ENCODE data around the gene DPP4.
"Not testable (repeated sequence)": the region's sequence is repeated elsewhere in the genome, so short reads cannot be mapped to it uniquely, and the experiment has no call there.

The DPP4 gene

GRCh38 chr2:162056796-162057399 lies 17.1 kb downstream of the DPP4 start:
- FAIRE-seq, result no peak
- TF ChIP-seq POLR2A (IDR thresholded peaks at IDR 0.05; ENCODE audit: low read depth, low read length), result no peak
- no peak for DNase-seq (ENCODE audit: insufficient read length, low spot score)

- DNase-seq (ENCODE audit: insufficient read length, low spot score), result no peak
- no peak for TF ChIP-seq POLR2A (IDR thresholded peaks at IDR 0.05; ENCODE audit: low read depth, low read length)
- no peak for FAIRE-seq
Measured at GRCh38 chr2:162053808-162054155, 20.2 kb downstream of the DPP4 start.

GRCh38 chr2:162053066-162053807 lies 20.8 kb downstream of the DPP4 start:
- no peak for TF ChIP-seq POLR2A (IDR thresholded peaks at IDR 0.05; ENCODE audit: low read depth, low read length)
- FAIRE-seq (no peak), DNase-seq (ENCODE audit: insufficient read length, low spot score) (no peak)

GRCh38 chr2:162050513-162050961 lies 23.5 kb downstream of the DPP4 start:
- DNase-seq (ENCODE audit: insufficient read length, low spot score), result no peak
- no peak for TF ChIP-seq POLR2A (IDR thresholded peaks at IDR 0.05; ENCODE audit: low read depth, low read length)
- no peak for FAIRE-seq

- not testable (repeated sequence) for FAIRE-seq; DNase-seq (ENCODE audit: insufficient read length, low spot score)
Measured at GRCh38 chr2:162049089-162049488, 24.9 kb downstream of the DPP4 start.

GRCh38 chr2:162044586-162044985 lies 29.4 kb downstream of the DPP4 start:
- FAIRE-seq, result no peak
- TF ChIP-seq POLR2A (IDR thresholded peaks at IDR 0.05; ENCODE audit: low read depth, low read length), result no peak
- no peak for DNase-seq (ENCODE audit: insufficient read length, low spot score)

GRCh38 chr2:162043132-162043531 lies 30.9 kb downstream of the DPP4 start:
- FAIRE-seq (no peak), DNase-seq (ENCODE audit: insufficient read length, low spot score) (no peak)
- no peak for TF ChIP-seq POLR2A (IDR thresholded peaks at IDR 0.05; ENCODE audit: low read depth, low read length)

- FAIRE-seq, result no peak
- TF ChIP-seq POLR2A (IDR thresholded peaks at IDR 0.05; ENCODE audit: low read depth, low read length), result no peak
- no peak for DNase-seq (ENCODE audit: insufficient read length, low spot score)
Measured at GRCh38 chr2:162041485-162041884, 32.5 kb downstream of the DPP4 start.

- DNase-seq (ENCODE audit: insufficient read length, low spot score) (no peak), FAIRE-seq (no peak)
- TF ChIP-seq POLR2A (IDR thresholded peaks at IDR 0.05; ENCODE audit: low read depth, low read length), result no peak
Measured at GRCh38 chr2:162038725-162039124, 35.3 kb downstream of the DPP4 start.

GRCh38 chr2:162037886-162038285 lies 36.1 kb downstream of the DPP4 start:
- no peak for TF ChIP-seq POLR2A (IDR thresholded peaks at IDR 0.05; ENCODE audit: low read depth, low read length)
- FAIRE-seq (no peak), DNase-seq (ENCODE audit: insufficient read length, low spot score) (no peak)

- FAIRE-seq, result no peak
- DNase-seq (ENCODE audit: insufficient read length, low spot score), result no peak
- TF ChIP-seq POLR2A (IDR thresholded peaks at IDR 0.05; ENCODE audit: low read depth, low read length), result no peak
Measured at GRCh38 chr2:162037028-162037795, 36.8 kb downstream of the DPP4 start.

GRCh38 chr2:162035981-162036380 lies 38.0 kb downstream of the DPP4 start:
- no peak for FAIRE-seq
- TF ChIP-seq POLR2A (IDR thresholded peaks at IDR 0.05; ENCODE audit: low read depth, low read length), result no peak

GRCh38 chr2:162030363-162031190 lies 43.4 kb downstream of the DPP4 start:
- no peak for TF ChIP-seq POLR2A (IDR thresholded peaks at IDR 0.05; ENCODE audit: low read depth, low read length)
- DNase-seq (ENCODE audit: insufficient read length, low spot score), result no peak
- FAIRE-seq, result no peak

More at GRCh38 chr2:162035981-162036380, 38.0 kb downstream of the DPP4 start:
- DNase-seq (ENCODE audit: insufficient read length, low spot score), result no peak

Data from H54 (cell line).